HL-60/S4 treated with retinoic acid at 250 ng/mL for 4 days and 3 days (cell line): Measurements from ENCODE around the gene KRT83.
"Not testable (repeated sequence)": the region's sequence is repeated elsewhere in the genome, so short reads cannot be mapped to it uniquely, and the experiment has no call there.

Experiments
- in situ Hi-C: fragments of 300-500 bp; cut with MboI; formaldehyde crosslinking; loops from 2 replicates; pipeline ENCODE4 v1.7.0; 2022; ENCODE audit warnings: low sequenced_read_pairs

KRT83 gene

GRCh38 chr12:52287816-52288805 lies 33.1 kb downstream of the KRT83 start:
- in situ Hi-C loops = not testable (repeated sequence)

- in situ Hi-C loops = not testable (repeated sequence)
These were observed 34.1 kb downstream of the KRT83 start for GRCh38 chr12:52286857-52287785.

GRCh38 chr12:52285851-52286530 lies 35.2 kb downstream of the KRT83 start:
- in situ Hi-C loops = no loop called here

GRCh38 chr12:52285172-52285745 lies 35.9 kb downstream of the KRT83 start:
- in situ Hi-C loops = no loop called here

GRCh38 chr12:52284562-52285171 lies 36.5 kb downstream of the KRT83 start:
- in situ Hi-C loops = no loop called here

- in situ Hi-C loops = no loop called here
These were observed 40.2 kb downstream of the KRT83 start for GRCh38 chr12:52280796-52281560.

GRCh38 chr12:52280319-52280795 lies 40.8 kb downstream of the KRT83 start:
- in situ Hi-C loops = no loop called here

GRCh38 chr12:52279422-52280318 lies 41.5 kb downstream of the KRT83 start:
- in situ Hi-C loops = no loop called here

- in situ Hi-C loops = no loop called here
These were observed 42.4 kb downstream of the KRT83 start for GRCh38 chr12:52278575-52279421.

- in situ Hi-C loops = no loop called here
These were observed 43.5 kb downstream of the KRT83 start for GRCh38 chr12:52277486-52278245.

- in situ Hi-C loops = no loop called here
These were observed 45.5 kb downstream of the KRT83 start for GRCh38 chr12:52275686-52276085.

GRCh38 chr12:52274521-52275120 lies 46.6 kb downstream of the KRT83 start, which contains the start of gene KRT86:
KRT86 (plus strand) TSS chr12:52274645; CDS start chr12:52301917, 27,272 bp downstream.
- in situ Hi-C loops = no loop called here

- in situ Hi-C loops = no loop called here
These were observed 50.0 kb downstream of the KRT83 start for GRCh38 chr12:52271158-52271557.

GRCh38 chr12:52270541-52271070 lies 50.6 kb downstream of the KRT83 start:
- in situ Hi-C loops = no loop called here

GRCh38 chr12:52268212-52268611 lies 53.0 kb downstream of the KRT83 start:
- in situ Hi-C loops = no loop called here

GRCh38 chr12:52267699-52268098 lies 53.5 kb downstream of the KRT83 start:
- in situ Hi-C loops = no loop called here
